Measurements from ENCODE around the gene A4GALT. TPM values are rescaled to one million over a fixed set of nuclear protein-coding genes. Genes with fewer than 3 reads are reported as not detected.
A peak's percentile ranks its signal among the peaks of the same experiment; 100 is the strongest.
"Not testable (repeated sequence)": the region's sequence is repeated elsewhere in the genome, so short reads cannot be mapped to it uniquely, and the experiment has no call there.

Gene A4GALT
- total RNA-seq, 1 experiment from 2014 or later = 22.1 TPM

DNA sequence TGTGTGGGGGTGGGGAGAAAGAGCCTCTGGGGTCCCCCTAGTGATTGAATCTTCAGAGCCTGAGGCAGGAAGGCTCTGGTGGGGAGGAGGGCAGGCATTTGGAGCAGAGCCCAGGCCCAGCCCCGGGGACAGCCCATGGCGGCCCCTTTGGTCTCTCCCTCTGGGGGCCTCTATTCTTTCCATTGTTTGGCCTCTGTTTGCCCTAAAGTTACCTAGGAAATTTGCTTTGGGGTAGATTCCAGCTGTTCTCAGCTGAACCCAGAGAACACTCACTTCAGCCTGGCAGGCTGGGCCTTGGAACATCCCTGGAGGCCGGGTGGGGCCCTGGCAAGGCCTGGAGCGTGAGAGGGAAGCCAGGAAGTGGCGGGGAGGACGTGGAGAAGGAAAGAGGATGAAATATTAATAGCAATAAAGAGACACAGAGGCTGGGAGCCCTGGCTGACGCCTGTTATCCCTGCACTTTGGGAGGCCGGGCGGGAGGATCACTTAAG, 22.9 kb upstream of the A4GALT start (continued):
- TF ChIP-seq, protein P1, sequence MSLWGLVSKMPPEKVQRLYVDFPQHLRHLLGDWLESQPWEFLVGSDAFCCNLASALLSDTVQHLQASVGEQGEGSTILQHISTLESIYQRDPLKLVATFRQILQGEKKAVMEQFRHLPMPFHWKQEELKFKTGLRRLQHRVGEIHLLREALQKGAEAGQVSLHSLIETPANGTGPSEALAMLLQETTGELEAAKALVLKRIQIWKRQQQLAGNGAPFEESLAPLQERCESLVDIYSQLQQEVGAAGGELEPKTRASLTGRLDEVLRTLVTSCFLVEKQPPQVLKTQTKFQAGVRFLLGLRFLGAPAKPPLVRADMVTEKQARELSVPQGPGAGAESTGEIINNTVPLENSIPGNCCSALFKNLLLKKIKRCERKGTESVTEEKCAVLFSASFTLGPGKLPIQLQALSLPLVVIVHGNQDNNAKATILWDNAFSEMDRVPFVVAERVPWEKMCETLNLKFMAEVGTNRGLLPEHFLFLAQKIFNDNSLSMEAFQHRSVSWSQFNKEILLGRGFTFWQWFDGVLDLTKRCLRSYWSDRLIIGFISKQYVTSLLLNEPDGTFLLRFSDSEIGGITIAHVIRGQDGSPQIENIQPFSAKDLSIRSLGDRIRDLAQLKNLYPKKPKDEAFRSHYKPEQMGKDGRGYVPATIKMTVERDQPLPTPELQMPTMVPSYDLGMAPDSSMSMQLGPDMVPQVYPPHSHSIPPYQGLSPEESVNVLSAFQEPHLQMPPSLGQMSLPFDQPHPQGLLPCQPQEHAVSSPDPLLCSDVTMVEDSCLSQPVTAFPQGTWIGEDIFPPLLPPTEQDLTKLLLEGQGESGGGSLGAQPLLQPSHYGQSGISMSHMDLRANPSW (CRISPR knock-in tag; conservative IDR thresholded peaks at IDR 0.05; ENCODE audit: low read depth) = no peak
- TF ChIP-seq RORB (CRISPR knock-in tag; IDR thresholded peaks at IDR 0.05) (no peak), FOXK1 (CRISPR knock-in tag; IDR thresholded peaks at IDR 0.05) (no peak), ELF4 (CRISPR knock-in tag; IDR thresholded peaks at IDR 0.05; ENCODE audit: low read depth) (no peak), GABPB1 (CRISPR knock-in tag; IDR thresholded peaks at IDR 0.05) (no peak), JUN (CRISPR knock-in tag; IDR thresholded peaks at IDR 0.05) (no peak), NR3C1 (CRISPR knock-in tag; conservative IDR thresholded peaks at IDR 0.05; ENCODE audit: low read depth) (no peak), ZNF317 (CRISPR knock-in tag; IDR thresholded peaks at IDR 0.05; ENCODE audit: borderline replicate concordance, low read depth) (no peak), TP53 (CRISPR knock-in tag; IDR thresholded peaks at IDR 0.05) (no peak)
- TF ChIP-seq, protein P2, sequence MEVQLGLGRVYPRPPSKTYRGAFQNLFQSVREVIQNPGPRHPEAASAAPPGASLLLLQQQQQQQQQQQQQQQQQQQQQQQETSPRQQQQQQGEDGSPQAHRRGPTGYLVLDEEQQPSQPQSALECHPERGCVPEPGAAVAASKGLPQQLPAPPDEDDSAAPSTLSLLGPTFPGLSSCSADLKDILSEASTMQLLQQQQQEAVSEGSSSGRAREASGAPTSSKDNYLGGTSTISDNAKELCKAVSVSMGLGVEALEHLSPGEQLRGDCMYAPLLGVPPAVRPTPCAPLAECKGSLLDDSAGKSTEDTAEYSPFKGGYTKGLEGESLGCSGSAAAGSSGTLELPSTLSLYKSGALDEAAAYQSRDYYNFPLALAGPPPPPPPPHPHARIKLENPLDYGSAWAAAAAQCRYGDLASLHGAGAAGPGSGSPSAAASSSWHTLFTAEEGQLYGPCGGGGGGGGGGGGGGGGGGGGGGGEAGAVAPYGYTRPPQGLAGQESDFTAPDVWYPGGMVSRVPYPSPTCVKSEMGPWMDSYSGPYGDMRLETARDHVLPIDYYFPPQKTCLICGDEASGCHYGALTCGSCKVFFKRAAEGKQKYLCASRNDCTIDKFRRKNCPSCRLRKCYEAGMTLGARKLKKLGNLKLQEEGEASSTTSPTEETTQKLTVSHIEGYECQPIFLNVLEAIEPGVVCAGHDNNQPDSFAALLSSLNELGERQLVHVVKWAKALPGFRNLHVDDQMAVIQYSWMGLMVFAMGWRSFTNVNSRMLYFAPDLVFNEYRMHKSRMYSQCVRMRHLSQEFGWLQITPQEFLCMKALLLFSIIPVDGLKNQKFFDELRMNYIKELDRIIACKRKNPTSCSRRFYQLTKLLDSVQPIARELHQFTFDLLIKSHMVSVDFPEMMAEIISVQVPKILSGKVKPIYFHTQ (CRISPR knock-in tag; IDR thresholded peaks at IDR 0.05) = no peak
- TF ChIP-seq, protein P3, sequence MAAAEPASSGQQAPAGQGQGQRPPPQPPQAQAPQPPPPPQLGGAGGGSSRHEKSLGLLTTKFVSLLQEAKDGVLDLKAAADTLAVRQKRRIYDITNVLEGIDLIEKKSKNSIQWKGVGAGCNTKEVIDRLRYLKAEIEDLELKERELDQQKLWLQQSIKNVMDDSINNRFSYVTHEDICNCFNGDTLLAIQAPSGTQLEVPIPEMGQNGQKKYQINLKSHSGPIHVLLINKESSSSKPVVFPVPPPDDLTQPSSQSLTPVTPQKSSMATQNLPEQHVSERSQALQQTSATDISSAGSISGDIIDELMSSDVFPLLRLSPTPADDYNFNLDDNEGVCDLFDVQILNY (CRISPR knock-in tag; IDR thresholded peaks at IDR 0.05) = no peak
- TF ChIP-seq, protein P4, sequence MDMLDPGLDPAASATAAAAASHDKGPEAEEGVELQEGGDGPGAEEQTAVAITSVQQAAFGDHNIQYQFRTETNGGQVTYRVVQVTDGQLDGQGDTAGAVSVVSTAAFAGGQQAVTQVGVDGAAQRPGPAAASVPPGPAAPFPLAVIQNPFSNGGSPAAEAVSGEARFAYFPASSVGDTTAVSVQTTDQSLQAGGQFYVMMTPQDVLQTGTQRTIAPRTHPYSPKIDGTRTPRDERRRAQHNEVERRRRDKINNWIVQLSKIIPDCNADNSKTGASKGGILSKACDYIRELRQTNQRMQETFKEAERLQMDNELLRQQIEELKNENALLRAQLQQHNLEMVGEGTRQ (CRISPR knock-in tag; IDR thresholded peaks at IDR 0.05) = no peak

DNA sequence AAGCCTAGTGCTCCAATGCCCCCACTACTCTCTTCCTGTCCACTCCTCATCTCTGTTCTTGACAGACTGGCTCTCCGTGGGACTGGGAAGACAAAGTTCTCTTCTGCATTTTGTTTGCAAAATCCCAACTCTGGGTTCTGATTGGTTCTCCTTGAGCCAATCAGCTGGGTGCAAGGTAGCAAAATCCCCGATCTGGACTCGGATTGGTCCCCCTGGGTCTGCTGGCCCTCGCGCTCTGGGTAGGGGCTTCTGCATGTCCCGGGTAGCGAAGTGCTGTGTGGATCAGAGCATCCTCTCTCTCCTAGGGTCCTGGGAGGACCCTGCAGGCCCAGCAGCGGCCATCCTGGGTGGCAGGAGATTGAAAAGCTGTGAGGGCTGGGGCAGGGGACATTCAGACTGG, 22.3 kb upstream of the A4GALT start:
- DNase-seq (ENCODE audit: low spot score) = peak; percentile 58
- no peaks in the 10 kb centered on the region for H3K27me3 Mint-ChIP-seq (ENCODE audit: low read depth)
- ATAC-seq = peak; percentile 88
- no peaks in the 10 kb centered on the region for H3K36me3 Mint-ChIP-seq
- TF ChIP-seq, protein P4 (CRISPR knock-in tag; IDR thresholded peaks at IDR 0.05) = peak; percentile 53; the same call in 1 of the 2 replicates
- TF ChIP-seq, protein P5, sequence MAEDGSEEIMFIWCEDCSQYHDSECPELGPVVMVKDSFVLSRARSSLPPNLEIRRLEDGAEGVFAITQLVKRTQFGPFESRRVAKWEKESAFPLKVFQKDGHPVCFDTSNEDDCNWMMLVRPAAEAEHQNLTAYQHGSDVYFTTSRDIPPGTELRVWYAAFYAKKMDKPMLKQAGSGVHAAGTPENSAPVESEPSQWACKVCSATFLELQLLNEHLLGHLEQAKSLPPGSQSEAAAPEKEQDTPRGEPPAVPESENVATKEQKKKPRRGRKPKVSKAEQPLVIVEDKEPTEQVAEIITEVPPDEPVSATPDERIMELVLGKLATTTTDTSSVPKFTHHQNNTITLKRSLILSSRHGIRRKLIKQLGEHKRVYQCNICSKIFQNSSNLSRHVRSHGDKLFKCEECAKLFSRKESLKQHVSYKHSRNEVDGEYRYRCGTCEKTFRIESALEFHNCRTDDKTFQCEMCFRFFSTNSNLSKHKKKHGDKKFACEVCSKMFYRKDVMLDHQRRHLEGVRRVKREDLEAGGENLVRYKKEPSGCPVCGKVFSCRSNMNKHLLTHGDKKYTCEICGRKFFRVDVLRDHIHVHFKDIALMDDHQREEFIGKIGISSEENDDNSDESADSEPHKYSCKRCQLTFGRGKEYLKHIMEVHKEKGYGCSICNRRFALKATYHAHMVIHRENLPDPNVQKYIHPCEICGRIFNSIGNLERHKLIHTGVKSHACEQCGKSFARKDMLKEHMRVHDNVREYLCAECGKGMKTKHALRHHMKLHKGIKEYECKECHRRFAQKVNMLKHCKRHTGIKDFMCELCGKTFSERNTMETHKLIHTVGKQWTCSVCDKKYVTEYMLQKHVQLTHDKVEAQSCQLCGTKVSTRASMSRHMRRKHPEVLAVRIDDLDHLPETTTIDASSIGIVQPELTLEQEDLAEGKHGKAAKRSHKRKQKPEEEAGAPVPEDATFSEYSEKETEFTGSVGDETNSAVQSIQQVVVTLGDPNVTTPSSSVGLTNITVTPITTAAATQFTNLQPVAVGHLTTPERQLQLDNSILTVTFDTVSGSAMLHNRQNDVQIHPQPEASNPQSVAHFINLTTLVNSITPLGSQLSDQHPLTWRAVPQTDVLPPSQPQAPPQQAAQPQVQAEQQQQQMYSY (CRISPR knock-in tag; IDR thresholded peaks at IDR 0.05) = 0 out of 2 replicates have a peak, but pooled peaks have one; percentile 20
- TF ChIP-seq ZNF671 (CRISPR knock-in tag; IDR thresholded peaks at IDR 0.05) (no peak), ETV6 (CRISPR knock-in tag; IDR thresholded peaks at IDR 0.05) (0 out of 2 replicates have a peak, but pooled peaks have one; percentile 34), NFYB (CRISPR knock-in tag; conservative IDR thresholded peaks at IDR 0.05; ENCODE audit: low read depth) (peak; percentile 65), FOXP1 (CRISPR knock-in tag; IDR thresholded peaks at IDR 0.05; ENCODE audit: borderline replicate concordance) (no peak)
- TF ChIP-seq, protein P6, sequence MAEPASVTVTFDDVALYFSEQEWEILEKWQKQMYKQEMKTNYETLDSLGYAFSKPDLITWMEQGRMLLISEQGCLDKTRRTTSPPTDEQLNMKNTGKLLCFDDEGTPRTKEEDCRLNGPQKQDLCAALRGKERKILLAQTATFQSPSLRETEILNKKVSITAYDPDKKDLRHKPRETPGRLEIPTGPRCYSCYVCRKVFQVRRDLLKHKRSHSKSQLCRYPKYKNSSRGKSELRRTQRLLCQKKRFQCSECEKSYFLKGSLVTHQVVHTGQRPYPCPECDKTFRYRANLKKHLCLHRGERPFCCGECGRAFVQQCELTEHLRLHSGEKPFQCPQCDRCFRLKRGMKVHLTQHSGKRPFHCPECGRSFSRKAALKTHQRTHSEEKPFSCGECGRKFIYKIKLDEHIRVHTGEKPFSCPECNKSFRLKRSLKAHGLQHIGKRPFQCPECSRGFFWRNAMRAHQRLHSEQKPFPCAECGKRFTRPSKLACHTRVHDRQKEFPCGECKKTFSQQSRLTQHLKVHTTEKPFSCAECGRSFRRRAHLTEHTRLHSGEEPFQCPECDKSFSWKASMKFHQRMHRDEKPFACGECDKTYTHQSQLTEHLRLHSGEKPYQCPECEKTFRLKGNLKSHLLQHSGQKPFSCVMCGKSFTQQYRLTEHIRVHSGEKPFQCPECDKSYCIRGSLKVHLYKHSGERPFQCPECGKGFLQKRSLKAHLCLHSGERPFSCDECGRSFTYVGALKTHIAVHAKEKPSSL (CRISPR knock-in tag; conservative IDR thresholded peaks at IDR 0.05) = no peak
- H3K9me3 Mint-ChIP-seq = no peaks in the 10 kb centered on the region
- no peak overlapping the region for H3K4me3 Mint-ChIP-seq
- H3K4me1 Mint-ChIP-seq = peaks cover 29% of the 10 kb centered on the region
- ChIA-PET CTCF (no interaction called here), POLR2A (interaction anchor here (0.5 to 1.0 kb wide), 2 partner anchors 12 to 17 kb away, joined by 3 to 5 read pairs; no protein-coding TSS in a partner anchor)
- no peak overlapping the region for H3K27ac Mint-ChIP-seq

DNA sequence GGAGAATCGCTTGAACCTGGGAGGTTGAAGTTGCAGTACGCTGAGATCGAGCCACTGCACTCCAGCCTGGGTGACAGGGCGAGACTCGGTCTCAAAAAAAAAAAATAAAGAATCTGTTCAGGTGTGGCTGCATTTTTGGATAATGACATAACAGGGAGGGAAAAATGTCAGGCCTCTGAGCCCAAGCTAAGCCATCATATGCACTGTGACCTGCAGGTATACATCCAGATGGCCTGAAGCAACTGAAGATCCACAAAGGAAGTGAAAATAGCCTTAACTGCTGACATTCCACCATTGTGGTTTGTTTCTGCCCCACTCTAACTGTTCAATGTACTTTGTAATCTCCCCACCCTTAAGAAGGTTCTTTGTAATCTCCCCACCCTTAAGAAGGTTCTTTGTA, 19.6 kb upstream of the A4GALT start:
- ATAC-seq; H3K36me3 Mint-ChIP-seq; H3K4me3 Mint-ChIP-seq; DNase-seq (ENCODE audit: low spot score); H3K27me3 Mint-ChIP-seq (ENCODE audit: low read depth); H3K9me3 Mint-ChIP-seq; H3K27ac Mint-ChIP-seq; CTCF ChIA-PET; POLR2A ChIA-PET: not testable (repeated sequence)
- peaks cover 25% of the 10 kb centered on the region for H3K4me1 Mint-ChIP-seq

All from WTC11 (cell line).